Kidney capillary endothelial cell (primary cell): ENCODE results near the gene RPTOR.

Experiments used
- DNase-seq: peaks from one replicate; pipeline ENCODE4 v3.0.0-alpha.2; 2018; ENCODE audit warnings: low spot score

Gene RPTOR

DNA sequence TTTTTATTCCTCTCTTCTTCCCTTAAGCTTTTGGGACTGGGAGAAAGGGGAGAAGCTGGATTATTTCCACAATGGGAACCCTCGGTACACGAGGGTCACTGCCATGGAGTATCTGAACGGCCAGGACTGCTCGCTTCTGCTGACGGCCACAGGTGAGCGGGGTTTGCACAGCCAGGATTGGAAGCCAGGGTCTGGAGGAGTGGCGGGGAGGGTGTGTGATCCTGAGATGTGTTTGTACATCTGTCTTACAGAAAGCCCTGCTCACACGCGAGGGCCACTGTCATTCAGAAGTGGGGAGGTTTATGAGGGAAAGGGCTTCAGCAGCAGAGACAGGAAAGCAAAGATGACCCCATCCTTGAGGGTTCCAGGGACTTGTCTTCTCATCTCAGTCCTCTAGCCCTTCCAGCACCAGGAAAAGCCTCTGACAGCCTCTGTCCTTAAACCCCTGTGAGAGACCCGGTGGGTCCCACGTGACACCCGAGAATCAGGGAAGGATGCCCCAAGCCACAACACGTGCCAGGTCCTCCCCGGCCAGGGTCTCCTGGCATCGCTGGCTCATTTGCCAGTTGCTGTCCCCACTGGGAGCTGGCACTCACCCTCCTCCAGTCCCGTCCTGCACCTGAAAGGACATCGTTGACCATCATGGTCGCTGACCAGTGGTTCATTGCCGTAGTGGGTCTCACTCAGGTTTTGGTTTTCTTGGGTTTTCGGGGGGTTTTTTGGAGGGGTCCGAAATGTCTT, 402.7 kb downstream of the RPTOR start:
- DNase-seq, result no peak

DNA sequence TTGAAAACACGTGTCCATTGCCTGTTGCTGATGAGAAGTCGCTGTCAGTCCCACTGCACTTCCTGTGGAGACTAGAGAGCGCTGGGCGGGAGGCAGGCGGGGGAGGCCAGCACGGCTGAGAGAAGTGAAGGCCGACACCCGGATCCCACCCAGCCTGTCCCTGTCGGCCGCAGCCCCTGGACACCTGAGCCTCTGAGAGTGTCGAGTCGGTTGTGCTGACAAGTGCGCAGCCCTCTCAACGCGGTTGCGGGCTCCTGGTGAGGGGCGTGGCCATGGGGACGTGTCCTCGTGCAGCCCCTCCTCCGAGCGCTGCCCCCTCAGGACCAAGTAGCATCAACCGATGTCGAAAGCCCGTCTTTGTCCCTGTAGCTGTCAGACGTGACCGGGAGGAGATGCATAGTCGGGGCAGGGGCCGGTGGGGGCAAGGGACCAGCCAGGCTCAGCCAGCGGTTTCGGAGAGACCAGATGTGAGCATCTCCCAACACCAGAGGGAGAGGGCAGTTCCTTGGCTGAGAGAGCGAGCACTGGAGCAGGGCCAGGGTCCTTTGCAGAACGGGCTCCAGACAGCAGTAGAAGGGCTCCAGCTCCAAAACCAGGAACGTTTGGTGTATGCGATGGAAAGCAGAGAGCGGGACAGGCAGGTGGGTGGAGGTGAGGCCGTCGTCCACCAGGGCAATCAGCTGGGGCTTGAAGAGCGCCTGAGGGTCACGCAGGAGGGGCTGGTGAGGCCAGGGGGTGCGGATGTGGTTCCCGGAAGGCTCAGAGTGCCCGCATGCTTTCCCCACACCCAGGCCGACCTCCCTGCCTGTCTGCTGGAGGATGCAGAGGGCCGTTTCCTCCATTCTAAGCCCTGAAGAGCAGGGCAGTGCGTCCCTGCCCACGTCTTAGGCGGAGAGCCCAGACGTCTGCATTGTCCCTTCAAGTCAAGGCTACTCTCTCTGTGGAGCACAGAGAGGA, 403.7 kb downstream of the RPTOR start:
- no peak for DNase-seq

DNA sequence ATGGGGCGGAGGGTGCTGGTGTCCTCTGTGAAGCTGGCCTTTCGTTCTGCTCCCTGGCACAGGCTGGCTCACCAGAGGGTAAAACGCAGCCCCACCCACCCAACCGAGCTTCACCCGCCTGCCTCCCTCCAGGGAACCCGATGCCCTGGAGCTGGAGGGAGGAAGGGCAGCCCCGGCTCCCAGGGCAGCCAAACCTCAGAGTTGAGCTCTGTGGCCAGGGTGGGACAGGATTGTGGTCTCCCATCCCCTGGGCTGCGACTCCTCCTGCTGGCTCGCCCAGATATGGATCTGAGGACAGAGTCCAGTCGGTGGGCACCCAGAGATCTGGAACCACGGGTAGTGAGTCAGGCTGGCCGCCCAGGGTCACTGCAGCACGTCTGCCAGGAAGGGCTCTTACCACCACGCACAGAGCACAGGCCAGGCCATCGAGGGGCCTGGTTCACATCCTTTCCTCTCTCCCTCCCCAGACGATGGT, 404.4 kb downstream of the RPTOR start:
- DNase-seq, result no peak

DNA sequence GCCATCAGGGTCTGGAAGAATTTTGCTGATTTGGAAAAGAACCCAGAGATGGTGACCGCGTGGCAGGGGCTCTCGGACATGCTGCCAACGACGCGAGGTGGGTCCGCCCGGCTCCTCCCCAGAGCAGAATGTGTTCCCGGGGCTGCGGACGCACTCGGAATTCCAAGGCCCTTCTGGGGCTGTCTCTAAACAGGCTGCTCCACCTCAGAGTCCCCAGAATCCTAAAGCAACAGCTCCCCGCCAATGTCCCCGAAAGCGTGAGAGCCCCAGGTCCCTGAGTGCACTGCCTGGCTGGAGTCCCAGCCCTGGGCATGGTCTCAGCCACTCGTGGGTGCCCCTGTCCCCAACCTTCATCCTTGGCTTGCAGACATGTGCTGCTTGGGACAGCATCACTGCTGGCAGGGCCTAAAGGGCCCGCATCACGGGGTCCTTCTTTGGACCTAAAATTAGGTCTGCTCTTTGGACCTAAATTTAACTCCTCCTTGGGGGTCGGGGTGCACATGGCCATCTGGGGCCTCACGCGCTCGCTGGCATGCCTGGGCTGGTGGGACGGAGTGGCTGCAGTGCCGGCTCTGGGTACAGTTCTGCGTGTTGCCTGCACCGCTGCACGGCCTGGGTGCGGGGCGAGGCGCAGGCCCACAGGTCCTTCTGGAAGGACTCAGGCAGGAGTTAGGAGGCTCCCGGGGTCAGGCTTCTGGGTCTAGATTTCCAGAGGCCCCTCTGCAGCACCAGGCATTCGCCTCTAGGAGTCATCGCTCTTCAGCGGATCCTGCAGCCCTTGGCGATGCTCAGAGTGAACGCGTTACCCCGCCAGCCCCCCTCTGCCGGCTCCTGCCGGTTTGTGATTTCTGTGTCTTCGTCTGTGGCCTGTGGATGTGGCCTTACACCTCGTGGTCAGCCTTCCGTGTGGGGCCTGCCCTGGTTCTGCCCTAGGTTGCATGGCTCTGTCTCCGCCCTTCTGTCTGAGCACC, 405.1 kb downstream of the RPTOR start:
- DNase-seq, result no peak

DNA sequence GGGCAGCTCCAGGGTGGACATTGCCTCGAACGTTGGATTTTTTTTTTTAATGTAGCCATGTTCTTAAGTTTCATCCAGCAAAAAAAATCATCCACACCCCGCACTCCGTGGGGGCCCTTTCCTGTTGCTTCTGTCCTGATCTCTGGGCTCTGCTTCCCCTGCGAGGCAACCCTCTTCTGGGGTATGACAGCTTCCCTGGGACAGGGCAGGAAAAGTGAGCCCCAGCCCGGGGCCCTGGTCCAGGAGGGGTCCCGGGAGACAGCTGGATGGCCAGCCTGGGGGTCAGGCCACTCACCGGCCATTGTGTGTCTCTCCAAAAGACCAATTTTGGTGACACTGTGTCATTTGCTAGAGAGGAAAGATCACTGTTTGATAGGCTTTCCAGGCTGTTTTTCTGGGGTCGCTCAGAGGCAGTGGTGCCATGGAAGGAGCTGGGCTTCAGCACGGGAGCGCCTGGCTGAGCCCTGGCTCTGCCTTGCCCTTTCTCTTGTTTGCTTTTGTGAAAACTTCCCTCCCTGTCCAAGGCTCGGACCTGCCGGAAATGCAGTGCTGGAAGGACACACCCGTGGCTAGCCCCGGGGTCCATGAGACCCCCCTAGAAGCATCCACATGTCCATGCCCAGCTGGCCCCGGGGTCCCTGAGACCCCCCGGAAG, 406.0 kb downstream of the RPTOR start:
- no peak for DNase-seq

DNA sequence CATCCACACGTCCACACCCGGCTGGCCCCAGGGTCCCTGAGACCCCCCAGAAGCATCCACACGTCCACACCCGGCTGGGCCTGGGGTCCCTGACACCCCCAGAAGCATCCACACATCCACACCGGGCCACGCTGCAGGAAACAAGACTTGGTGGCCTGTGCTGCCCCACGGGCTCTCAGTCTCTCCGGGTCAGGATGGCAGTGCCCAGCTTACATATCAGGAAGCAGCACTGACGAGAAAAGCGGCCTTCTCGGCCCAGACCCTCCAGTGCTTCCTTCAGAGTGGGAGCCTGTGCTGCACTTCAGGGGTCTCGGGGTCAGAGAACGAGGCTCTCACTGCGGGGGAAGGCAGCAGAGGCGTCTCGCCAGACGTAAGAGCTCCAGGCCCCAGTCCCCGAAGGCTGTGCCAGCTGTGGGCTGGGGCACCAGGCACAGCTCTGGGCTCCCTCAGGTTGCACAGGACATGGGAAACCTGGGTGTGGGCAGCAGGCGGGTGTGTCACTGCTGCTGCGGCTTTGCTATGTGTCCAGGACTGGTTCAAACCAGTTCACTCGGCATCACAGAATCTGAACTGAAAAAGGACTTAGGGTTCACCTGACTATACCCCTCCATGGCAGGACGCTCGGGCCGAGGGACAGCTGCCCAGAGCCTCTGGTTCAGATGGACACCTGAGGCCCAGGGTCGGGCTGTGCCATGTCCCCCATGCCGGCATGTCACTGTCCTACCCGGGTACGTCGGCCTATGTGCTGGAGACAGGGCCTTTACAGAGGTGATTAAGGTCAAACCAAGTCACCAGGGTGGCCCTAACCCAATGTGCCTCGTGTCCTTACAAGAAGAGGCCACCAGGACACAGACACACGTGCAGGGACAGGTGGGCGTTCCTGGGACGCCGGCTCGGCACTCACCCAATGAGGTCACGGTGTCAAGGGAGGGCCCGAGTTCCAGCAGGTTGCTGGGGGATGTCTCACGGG, 406.8 kb downstream of the RPTOR start:
- DNase-seq, result no peak

DNA sequence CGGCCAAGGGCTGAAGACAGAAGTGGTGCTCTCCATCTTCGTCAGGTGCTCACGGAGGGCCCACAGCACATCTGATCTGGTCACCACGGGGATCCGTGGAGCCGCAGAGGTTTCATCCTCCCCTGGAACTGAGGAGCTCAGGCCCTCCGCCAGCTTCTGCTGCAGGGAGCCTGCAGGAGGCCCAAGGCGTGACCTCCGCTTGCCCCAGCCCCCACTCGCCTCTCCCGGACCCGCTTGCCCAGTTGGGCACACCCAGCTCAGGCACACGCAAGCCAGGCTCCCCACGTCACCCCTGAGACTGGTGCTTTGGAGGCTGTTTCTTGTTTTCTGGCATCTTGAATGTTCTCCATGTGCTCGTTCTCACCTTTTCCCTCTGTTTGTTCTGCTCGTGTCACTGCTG, 407.7 kb downstream of the RPTOR start:
- no peak for DNase-seq

DNA sequence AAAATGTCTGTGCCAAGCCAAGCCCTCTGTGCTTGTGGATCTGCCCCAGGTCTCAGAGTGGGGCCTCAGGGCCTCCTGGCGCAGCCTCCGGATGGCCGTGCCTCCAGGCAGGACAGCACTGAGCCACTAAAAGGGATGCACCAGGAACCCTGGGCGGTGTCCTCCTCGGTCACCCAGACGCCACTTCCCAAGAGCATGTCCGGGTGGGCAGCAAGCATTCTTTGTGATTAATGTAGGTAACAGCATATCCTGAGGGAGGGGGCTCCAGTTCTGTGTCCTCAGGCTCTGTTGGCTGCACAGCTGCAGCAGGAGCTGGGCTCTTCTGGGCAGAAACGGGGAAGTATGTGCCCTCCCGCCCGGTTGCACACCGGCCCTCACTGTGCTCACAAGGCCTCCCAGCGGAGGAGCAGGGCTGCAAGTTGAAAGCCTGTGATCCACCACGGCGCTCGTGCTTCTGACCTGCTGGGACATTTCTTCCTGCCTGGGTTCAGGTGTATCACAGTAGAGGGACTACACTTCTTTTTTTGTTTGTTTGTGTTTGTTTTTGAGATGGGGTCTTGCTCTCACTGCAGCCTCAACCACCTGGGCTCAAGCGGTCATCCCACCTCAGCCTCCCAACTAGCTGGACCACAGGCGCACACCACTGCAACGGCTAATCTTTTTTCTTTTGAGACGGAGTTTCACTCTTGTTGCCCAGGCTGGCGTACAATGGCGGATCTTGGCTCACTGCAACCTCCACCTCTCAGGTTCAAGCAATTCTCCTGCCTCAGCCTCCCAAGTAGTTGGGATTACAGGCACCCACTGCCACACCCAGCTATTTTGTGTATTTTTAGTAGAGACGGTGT, 409.1 kb downstream of the RPTOR start:
- no peak for DNase-seq

DNA sequence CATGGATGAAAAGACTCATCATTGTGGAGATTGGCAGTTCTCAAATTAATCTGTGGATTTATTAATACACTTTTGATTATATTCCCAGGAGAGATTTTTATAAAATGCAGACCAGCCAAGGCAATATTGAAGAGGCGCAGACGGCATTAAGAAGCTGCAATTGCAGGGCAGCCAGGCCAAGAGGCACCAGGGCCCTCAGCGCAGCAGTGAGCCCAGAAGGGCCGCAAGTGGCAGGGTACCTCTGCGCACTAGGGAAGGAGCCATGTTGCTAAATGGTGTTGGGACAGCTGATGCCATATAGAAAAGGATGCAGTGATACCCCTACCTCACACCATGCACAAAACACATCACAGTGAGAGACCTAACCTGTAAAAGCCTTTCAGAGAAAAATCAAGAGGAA, 410.4 kb downstream of the RPTOR start:
- no peak for DNase-seq

DNA sequence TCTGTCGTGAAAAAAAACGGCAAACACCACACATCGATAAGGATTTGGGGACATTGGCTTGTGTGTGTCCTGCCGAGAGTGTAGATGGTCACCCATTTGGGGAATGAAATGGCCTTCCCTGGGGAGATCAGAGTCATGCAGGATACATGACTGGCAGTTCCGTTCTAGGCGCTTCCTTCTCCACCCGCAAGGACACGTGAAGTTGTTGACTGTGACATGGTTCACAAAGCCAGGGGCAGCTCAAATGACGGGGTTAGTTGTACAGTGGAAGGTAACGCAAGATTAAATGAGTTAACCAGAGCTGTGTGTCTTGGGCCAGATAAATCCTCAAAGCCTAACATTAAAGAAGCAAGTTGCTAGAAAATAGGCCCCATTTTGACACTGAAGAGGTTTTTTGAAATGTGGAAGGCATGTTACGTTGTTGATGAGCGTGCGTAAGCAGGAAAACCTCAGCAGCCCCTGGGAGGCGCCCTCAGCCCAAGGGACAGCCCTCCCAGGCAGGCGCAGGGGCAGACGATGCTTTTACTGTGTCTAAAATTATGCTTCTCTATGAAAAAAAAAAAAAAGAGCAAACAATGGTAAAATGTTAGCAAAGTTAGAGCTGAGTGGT, 411.1 kb downstream of the RPTOR start:
- no peak for DNase-seq

DNA sequence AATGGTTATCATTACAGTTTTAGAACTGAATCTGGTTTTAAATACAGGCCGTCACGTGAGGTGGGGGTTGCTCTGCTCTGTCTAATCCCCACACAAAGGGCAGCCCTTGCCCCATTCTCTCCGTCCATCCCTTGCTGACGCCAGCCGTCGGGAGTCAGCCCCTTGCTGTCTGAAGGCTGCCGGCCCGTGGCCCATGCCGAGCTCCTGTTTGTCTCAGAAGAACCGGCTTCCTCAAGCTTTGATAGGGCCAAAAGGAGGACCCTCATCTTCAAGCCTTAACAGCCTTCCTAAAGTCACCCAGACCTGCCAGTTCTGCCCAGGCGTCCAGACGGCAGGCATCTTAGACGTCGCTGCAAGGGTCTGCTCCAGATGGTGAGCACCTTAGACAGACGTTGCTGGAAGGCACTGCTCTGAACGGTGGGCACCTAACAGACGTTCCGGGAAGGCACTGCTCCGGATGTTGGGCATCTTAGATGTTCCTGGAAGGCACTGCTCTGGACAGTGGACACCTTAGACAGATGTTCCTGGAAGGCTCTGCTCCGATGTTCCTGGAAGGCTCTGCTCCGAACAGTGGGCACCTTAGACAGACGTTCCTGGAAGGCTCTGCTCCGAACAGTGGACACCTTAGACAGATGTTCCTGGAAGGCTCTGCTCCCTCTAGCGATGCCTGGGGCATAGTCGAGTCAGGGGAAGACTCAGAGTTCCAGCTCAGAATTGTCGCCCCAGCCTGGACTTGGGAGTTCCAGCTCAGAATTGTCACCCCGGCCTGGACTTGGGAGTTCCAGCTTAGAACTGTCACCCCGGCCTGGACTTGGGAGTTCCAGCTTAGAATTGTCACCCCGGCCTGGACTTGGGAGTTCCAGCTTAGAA, 411.9 kb downstream of the RPTOR start:
- DNase-seq, result no peak

DNA sequence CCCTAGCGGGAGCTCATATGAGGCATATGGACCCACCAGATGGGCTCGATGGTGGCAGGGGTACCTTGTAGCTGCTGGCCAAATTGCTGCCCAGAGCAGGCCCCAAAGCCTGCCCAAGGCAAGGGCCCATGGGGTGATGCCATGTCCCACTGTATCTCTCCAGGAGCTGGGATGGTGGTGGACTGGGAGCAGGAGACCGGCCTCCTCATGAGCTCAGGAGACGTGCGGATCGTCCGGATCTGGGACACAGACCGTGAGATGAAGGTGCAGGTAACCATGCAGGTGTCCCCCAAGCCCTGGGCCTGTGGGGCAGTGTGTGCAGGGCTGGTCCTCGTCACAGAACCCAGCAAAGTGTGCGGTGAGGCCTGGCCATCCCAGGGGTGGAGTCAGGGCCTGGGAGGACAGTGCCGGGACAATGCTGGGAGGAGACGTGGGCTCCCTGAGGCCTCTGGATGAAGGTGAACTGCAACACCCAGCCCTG, 412.9 kb downstream of the RPTOR start:
- DNase-seq, result no peak

DNA sequence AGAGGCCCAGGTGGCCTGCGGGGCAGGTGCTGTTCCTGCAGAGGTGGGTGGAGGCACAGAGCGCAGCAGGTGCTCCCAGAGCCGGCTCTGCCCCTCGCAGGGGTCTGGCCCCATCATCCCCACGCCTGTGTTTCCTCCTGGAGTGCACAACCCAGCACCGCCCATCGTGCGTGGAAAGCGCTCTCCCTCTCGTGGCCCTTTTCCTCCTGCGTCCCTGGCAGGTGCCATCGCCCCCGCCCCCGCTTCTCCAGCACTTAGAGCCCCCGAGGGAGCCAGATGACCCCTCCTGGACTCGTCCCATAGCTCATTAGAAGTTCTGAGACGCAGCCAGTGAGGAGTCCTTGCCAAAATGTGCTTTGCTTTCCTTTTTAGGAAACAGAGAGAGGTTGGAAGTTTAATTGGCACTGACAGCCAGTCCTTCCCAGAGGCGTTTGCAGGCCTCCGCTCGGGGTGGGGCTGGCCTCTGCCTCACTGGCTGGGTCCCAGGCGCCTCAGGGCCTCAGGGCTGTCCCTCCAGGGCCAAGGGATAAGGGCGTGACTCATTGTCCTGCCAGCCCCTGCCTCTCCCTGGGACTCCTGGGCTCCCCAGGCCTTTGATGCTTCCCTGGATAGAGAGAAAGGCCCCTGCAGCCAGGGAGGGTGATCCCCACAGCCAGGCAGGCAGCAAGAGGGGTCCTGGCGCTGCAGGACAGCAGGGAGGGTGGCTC, 414.8 kb downstream of the RPTOR start:
- DNase-seq, result no peak

DNA sequence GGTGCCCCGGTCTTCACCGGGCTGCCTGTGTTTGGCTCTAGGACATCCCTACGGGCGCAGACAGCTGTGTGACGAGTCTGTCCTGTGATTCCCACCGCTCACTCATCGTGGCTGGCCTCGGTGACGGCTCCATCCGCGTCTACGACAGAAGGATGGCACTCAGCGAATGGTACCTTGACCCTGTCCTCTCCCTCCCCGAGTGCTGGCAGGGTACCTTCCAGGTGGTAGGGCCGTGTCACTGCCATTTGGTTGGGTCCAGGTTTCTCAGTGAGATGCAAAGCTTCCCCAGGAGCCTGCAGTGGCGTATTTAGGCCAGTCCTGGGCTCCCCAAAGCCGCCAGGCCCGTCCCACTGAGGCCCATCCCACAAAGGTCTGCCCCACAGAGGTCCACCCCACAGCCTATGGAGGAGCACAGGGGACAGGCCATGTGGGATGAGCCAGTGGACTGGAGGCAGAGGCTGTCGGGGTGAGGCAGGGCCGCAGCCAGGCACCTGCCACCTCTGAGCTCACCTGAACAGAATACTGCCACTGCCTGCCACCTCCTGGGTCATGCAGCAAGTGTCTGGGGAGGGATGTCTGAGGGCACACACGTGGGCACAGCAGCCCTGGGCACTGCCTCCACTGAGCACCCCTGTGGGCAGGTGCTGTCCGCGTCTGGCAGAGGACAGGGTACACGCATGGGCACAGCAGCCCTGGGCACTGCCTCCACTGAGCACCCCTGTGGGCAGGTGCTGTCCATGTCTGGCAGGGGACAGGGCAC, 415.6 kb downstream of the RPTOR start:
- DNase-seq, result no peak

DNA sequence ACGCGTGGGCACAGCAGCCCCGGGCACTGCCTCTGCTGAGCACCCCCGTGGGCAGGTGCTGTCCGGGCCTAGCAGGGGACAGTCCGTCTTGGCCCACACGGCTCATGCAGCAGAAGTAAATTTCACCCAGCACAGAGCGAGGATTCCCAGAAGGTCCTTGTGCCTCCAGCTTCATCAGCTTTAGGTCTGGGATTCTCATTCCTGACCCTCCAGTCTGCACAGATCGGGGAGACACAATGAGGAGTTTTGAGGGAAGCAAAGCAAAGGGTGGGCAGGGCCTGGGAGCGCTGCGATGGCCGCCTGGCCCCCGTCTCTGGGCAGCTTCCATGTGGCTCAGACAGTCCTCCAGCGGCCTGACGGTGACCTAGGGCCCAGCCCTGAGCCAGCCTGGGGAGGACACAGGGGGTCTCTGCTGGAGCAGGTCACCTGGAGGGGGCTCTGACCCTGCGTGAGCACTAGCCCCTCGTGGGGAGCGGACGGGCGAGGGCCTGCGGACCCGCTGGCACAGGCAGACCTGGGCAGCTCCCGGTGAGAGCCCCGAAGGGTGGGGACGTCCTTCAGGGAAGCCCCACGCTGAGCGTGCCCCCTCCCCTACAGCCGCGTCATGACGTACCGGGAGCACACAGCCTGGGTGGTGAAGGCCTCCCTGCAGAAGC, 416.3 kb downstream of the RPTOR start:
- DNase-seq, result no peak
